Measurements from ENCODE around the gene SURF4.

Gene SURF4

DNA sequence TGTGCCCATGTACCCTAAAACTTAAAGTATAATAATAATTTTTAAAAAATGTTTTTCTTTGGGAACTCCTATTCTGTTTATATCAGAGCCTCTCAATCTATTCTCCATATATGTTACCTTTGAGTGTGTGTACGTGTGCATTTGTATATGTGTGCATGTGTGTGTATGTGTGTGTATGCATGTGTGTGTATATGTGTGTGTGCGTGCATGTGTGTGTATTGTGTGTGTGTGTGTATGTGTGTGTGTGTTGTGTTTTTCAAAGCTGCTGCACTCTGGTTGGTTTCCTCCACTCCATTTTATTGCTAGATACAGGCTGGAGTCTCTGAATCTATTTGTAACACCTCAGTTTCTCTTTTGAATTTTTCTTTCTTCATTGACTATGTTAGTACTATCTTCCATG, 59.9 kb downstream of the SURF4 start:
- in situ Hi-C loops (cut with HindIII; ENCODE audit: low sequenced_read_pairs) = no loop called here
